A549 treated with CpdA at 1 μM for 4 hours (cell line): ENCODE measurements around the gene CLN3. TPM values are rescaled to one million over a fixed set of nuclear protein-coding genes. Genes with fewer than 3 reads are reported as not detected.

ENCODE experiments used
- total RNA-seq: library from RNA; stranded (reverse); fragments of 200-300 nt; extraction: Qiagen RNA extraction; gene quantifications from 5 replicates; pipeline ENCODE4 v1.2.3, GENCODE V29; 2022; ENCODE audit warnings: low read depth

Gene CLN3
- 23.1 to 38.3 TPM (median 29.5 TPM) in 5 replicates for total RNA-seq

GRCh38 chr16:28491970-28492474 is at the start of gene CLN3:
CLN3 (minus strand) TSS chr16:28492074; CDS start chr16:28491759, 315 bp downstream.

GRCh38 chr16:28538733-28539596 is 47.1 kb upstream of the CLN3 start, which contains the start of gene NUPR1:
NUPR1 (minus strand) TSS chr16:28538974; CDS start chr16:28538907, 67 bp downstream.

DNA sequence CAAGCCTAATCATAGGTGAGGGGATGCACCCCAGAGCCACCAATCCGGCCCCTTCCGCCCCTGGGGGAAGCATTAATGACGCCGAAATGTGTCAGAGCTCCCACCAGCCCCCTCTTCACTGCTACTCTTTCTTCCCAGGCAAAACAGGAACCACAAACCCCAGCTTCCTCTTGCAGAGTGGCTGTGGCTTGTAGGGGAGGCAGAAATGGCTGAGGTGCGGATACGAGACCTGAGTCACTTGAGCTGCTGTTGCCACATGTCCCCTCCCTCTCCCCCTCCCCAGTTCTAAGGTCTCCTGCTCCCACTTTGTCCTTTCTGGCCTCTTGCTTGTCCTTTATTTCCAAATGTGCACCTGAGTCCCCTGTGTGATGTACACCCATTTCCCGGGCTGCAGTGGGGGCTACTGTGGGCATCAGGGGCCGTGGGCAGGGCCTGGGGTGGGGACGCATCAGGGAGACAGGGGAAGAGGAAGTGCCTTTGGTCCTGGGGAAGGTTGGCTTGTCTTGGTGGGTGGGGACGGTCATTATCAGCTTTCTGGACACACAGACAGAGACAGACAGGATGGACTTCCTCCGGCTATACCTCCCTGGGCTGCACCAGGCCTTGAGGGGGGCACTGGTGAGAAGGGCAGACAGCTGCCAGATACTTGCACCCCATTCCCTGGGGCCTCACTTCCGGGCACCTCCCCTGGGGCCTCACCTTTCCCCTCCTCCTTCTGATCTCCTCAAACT is 2.4 kb upstream of the CLN3 start, which contains the start of gene APOBR:
Gene APOBR, plus strand, starts transcription at position 523 of the 731 bp plus-strand sequence. Its CDS starts 39 bp downstream, at position 562.

Other genes with a start within 250 kb of the CLN3 start
- 0.22 to 0.38 TPM (median 0.32 TPM) in 5 replicates for gene SBK1, start 199.5 kb downstream of the CLN3 start, total RNA-seq
- gene NPIPB6, start 128.6 kb downstream of the CLN3 start, total RNA-seq: 1.3 to 3.3 TPM (median 2.1 TPM) in 5 replicates
- gene EIF3CL, start 88.2 kb downstream of the CLN3 start, total RNA-seq: 58.9 to 106 TPM (median 63.8 TPM) in 5 replicates
- gene NPIPB7, start 19.7 kb downstream of the CLN3 start, total RNA-seq: 0.13 to 0.39 TPM (median 0.18 TPM) in 3 of 5 replicates, not detected in the others
- gene APOBR, start 2.6 kb upstream of the CLN3 start, total RNA-seq: 0.03 to 0.07 TPM (median 0.03 TPM) in 3 of 5 replicates, not detected in the others
- gene IL27, start 14.8 kb upstream of the CLN3 start, total RNA-seq: not detected in 5 replicates
- 13.3 to 20.6 TPM (median 15.0 TPM) in 5 replicates for gene NUPR1, start 46.9 kb upstream of the CLN3 start, total RNA-seq
- 20.3 to 24.7 TPM (median 21.8 TPM) in 5 replicates for gene SGF29, start 61.8 kb upstream of the CLN3 start, total RNA-seq
- gene SULT1A2, start 105.0 kb upstream of the CLN3 start, total RNA-seq: 0.07 TPM in 1 of 5 replicates, not detected in the others
- 5.0 to 5.5 TPM (median 5.3 TPM) in 5 replicates for gene SULT1A1, start 118.0 kb upstream of the CLN3 start, total RNA-seq
- gene NPIPB8, start 146.0 kb upstream of the CLN3 start, total RNA-seq: 0.49 to 0.97 TPM in 2 of 5 replicates, not detected in the others
- 207 to 397 TPM (median 358 TPM) in 5 replicates for gene EIF3C, start 219.4 kb upstream of the CLN3 start, total RNA-seq